ENCODE measurements around the gene TMOD3.
"Not testable (repeated sequence)": the region's sequence is repeated elsewhere in the genome, so short reads cannot be mapped to it uniquely, and the experiment has no call there.

TMOD3 gene

DNA sequence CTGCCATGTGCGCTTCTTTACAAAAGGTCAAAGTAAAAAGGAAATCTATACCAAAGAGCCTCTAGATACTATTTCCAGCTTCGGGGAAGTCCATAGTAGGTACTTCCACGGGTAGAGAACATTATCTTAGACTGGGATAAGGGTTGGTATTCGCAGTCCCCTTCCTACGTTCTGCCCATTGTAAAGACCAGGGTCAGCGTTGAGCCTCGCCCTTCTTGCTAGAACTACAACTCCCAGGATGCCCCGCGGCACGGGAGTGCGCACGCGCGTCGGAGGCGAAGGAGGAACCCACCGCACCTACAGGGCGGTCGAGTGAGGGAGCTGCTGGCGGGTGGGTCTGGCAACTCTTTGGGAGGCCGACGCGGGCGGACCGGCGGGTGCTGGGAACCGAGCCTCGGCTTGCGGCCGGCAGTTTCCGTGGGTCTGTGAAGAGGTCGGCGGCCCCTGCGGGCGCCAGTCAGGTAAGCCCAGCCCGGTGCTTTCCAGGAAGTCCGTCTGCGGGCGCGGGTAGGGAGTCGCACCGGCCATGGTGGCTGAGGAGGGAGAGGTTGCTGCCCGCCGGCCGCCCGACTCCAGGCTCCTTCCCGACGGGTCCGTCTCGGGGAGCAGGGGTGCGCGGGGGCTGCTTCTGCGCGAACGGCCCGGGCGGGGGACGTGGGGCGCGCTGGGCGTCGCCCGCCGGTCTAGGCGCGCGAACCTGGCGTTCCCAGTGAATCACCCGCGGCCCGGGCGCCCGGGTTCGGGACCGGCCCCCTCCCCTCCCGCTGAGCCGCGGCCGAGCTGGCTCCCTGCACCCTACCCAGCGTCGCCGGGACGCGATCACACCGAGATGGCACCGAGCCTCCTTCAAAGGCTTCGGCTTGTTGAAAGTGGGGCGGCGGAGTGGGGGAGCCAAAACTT, at the start of gene TMOD3:
TMOD3 (plus strand) TSS at position 278 of the 900 bp plus-strand sequence. CDS start 33,232 bp downstream, outside the sequence.
- peak; percentile 96 for DNase-seq

DNA sequence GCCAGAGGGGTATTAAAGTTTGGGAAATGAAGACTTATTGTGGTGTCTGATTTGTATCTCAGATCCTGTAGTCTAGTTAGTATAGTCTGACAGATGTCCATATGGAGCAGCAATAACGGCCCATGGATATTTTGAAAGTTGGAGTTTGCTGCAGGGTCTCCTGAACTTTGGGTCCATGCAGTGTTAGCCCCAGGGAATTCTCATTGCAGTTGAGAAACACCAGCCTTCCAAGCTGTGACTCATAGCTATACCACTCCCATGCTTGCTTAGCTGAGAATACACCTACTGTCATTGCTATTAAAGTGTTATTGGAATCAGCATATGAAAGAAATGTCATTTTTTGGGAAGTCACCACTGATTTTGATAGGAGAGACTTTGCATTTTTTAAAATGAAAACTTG, 48.8 kb upstream of the TMOD3 start:
- DNase-seq = no peak

DNA sequence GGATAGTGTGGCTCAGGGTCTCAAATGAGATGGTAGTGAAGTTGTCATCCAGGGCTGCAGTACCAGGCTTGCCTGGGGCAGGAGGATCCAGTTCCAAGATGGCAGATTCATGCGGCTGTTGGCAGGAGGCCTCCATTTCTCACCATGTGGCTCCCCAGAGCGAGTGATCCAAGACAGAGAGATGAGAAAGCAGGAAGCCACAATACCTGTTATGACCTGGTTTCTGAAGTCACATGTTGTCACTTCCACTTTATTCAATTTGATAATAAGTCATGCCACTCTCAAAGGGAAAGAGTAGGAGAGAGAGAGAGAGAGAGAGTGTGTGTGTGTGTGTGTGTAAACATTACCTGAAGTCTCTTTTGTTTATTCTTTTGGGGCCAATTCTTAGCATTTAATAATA, 47.9 kb upstream of the TMOD3 start:
- DNase-seq = no peak

DNA sequence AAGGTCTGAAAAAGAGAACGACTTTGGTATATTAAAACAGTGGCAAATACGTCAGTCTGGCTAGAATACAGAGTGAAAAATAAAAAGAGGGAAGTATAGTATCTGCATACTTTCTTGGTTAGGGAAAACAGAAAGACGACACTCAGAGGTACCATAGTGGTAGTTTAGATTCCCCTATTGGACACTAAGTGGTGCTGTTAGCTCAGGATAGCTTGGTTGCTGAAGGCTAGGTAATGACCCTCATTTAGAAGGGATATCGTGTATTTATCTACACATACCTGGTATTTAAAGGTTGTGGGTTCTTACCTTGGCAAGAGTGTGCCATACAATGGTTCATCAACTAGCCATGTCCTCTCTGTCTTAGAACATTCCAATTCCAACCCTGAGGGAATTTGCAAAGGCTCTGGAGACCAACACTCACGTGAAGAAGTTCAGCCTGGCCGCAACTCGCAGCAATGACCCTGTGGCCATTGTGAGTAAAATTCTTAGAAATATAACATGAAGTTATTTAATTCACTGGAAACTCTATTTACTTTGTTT, 47.0 kb upstream of the TMOD3 start:
- DNase-seq = no peak

DNA sequence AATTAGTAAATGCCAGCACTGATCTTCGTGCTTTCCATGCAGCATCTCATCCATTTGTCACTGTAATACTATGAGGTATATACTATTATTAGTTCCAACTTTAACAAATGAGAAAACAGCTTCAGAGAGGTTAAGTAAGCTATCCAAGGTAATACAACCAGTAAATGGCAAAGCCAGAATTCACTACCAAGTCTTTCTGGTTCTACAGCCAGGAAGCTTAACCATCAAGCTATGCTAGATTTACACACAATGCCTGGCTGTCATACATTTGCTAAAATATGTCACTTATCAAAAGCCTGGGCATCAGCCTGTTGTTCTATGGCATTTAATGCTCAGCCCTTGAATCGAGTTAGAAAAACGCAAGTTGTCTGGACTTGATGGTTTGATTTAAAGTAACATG, 45.5 kb upstream of the TMOD3 start:
- no peak for DNase-seq

DNA sequence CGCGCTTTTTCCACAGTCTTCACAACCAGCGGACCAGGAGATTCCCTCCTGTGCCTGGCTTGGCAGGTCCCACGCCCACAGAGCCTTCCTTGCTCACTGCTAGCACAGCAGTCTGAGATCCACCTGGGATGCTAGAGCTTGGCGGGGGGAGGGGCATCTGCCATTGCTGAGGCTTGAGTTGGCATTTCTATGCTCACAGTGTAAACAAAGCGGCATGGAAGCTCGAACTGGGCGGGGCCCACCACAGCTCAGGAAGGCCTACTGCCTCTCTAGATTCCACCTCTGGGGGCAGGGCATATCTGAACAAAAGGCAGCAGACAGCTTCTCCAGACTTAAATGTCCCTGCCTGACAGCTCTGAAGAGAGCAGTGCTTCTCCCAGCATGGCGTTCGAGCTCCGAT, 42.3 kb upstream of the TMOD3 start:
- not testable (repeated sequence) for DNase-seq

DNA sequence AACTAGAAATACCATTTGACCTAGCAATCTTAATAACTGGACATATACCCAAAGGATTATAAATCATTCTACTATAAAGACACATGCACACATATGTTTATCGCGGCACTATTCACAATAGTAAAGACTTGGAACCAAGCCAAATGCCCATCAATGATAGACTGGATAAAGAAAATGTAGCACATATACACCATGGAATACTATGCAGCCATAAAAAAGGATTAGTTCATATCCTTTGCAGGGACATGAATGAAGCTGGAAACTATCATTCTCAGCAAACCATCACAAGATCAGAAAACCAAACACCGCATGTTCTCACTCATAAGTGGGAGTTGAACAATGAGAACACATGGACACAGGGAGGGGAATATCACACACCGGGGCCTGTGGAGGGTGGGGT, 37.0 kb upstream of the TMOD3 start:
- DNase-seq = not testable (repeated sequence)

DNA sequence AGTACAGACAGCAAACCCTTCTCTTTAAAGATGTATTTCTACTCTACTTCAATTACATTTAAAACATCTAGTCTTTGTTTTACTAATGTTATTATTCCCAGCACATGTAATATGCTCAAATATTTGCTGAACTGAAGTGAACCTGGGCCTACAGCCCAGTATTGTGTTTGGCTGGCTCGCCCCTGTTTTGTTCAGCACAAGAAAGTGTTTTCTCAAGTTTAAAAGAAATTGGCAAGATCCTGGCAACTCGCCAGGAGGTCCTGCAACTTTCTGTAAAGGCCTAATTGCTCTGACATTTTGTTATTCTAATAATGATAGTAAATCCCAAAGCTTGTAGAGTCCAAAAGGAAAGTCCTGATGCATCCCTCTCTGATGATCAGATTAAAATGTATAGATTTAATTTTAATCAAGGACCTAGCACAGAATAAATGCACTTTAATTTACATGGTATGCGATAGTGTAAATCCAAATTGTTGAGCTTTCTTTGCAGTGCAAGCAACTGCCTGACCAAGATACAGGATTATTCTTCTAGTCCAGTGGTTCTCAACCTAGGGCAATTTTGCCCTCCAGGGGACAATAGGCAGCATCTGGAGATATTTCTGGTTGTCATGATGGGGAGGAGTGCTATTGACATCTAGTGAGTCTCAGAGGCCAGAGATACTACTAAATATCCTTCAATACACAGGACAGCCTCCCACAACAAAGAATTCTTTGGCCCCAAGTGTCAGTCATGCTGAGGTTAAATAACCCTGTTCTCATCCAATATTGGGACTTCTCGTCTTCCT, 35.7 kb upstream of the TMOD3 start:
- DNase-seq = peak; percentile 55

DNA sequence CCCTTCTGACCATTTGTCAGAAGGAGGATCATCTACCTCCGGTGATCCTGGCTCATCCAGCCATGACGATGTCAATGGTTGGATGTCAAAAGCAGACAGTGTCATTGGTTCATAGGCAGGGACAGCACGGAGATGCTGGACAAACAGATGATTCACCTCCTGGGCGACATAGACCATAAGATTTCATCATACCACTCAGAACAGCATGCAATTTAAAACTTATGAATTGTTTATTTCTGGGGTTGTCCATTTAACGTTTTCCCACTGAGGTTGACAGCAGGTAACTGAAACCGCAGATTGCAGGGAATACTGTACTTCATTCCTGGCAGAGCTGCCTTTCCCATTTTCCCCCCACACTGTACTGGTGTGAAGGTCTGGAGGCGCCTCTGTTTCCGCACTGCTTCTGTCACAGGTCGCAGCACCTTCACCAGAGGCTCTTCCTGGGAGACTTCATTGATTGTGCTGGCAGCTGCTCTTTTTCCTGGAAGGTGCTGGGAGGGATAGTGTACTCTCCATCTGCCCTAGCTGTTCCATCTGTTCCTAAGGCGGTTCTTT, 32.5 kb upstream of the TMOD3 start:
- no peak for DNase-seq

DNA sequence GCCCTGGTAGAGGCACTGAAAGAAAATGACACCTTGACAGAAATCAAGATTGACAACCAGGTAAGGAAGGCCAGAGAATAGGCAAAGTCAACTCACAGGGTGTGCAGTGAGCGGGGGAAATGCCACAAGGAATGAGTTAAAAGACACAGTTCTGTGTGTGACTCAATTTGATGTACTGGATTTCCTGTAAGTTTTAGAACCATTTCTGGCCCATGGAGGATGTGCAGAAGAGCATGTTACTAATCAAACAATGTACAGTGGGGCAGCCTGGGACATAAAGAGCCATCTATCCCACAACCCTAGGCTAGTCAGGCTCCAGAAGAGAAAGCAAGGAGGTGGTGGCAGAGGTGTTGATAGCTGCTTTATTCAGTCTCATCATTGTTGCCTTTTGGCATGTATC, 31.2 kb upstream of the TMOD3 start:
- no peak for DNase-seq

DNA sequence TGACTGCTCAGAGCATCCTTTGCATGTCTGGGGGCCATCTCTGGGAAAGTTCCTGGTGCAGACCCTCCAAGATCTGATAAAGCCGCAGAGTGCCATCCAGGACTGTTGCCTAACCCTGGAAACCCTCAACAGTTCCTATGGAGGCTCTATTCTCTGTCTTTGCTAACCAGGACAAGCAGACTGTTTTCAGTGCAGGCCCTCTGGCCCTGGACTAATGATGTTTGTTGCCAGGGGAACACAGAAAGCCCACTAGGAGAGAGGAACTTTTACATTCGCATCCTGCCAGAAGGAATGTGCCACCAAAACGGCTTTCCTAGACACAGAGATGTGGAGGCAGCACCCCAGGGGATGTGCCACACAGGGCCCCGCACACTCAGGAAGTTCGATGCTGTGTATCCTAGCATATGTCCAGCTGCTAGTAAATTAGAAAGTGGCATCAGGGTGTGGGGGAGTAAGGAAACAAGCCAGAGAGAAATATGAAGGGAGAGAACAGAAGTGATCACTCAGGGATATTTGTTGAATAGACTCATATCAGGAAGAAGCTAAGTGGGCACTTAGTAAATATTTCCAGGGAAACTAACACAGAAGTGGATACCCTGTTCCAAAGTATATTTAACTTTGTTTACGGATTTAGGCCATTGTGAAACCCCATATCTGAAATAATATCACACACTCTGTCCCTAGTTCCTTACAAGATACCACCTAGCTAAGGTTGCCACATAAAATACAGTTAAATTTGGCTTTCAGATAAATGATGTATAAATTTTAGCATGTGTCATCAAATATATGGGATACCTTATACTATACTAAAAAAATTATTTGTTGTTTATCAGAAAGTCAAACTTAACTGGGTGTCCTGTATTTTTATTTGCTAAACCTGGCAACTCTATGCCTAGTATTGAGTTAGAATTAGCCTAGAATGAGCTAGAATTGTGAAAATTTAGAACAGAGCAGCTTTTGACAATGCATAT, 29.9 kb upstream of the TMOD3 start:
- DNase-seq = no peak

DNA sequence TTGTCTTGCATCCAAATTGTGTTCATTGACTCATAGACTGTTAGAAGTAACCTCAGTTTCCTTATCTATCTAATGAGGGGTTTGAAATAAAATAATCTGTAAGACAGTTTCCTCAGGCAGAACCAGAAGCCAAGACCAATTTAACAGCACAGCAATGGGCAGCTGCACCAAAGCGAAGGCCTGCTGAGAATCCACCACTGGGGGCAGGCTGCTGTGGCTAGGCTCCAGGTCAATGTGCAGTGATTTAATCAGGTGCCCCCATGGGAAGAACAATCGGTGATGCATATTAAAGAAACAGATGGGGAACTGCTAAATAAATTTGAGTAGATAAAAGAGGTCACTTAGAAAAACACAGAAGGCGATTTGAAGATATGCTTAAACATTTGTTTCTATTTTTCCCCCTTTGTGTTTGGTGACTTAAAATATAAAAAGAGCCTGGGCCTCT, 28.0 kb upstream of the TMOD3 start:
- DNase-seq = no peak

DNA sequence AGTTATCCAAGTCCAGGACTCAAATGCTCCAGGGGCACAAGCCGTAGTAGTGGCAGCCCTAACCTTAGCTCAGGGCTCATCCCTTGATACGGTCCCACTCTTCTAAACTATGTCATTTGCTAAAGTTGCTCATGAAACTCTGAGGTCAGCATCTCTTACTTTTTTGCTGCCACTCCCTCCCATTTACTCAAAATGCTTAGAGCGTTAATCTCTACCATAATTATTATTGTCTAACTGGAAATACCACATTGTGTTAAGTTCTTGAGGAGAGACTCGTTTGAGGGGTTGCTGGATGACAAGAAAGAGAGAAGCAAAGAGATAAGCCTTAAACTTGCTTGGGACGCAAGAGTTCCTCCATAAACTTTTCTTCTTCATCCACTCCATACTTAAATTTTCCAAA, 26.9 kb upstream of the TMOD3 start:
- no peak for DNase-seq

DNA sequence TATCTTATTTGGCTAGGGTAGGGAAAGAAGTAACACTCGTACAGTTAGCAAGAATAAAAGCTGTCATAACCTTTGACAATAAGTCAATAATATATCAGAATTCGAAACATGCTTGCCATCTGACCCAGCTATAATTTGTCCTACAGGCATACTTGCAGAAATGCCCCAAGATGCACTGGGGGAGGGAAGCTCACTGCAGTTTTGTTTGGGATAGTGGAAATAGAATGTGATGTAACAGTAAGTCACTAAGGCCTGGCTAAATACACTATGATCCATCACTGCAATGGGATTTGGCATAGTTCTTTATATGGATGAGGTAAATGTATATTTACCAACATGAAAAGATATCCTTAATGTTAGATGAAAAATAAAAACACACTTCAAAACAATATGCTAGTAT, 25.5 kb upstream of the TMOD3 start:
- no peak for DNase-seq

DNA sequence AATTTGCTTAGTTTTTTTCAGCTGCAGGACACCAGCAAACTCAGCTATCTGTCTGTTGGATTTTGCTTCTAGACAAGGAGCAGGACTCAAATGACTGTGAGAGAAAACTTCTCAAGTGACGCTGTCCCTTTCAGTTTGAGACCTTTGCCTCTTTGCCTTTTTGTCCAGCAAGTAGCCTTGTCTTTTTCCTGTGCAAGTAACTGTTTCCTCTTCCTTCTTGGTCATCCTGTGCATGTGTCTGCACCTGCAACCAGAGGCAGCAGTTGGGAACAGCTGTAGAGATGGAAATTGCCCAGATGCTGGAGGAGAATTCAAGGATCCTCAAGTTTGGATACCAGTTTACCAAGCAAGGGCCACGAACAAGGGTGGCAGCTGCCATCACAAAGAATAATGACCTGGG, 23.3 kb upstream of the TMOD3 start:
- no peak for DNase-seq

DNA sequence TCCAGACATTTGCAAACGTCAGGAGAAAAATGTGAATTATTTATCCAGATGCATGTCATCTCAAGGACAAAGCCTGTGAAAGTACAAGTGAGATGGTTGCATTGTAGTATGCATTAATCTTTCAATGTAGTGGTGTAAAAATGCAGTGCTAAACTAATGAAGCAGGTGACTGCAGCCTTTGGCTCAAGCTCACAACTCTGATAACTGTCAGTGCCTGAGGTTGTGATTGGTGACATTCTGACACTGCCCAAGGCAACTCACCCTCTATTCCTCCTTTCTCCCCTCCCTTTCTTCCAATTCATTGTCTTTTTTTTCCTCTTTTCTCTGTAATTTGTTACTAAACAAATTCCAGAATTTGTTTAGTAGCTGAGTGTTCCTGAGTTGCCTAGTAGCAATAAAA, 20.0 kb upstream of the TMOD3 start:
- no peak for DNase-seq

DNA sequence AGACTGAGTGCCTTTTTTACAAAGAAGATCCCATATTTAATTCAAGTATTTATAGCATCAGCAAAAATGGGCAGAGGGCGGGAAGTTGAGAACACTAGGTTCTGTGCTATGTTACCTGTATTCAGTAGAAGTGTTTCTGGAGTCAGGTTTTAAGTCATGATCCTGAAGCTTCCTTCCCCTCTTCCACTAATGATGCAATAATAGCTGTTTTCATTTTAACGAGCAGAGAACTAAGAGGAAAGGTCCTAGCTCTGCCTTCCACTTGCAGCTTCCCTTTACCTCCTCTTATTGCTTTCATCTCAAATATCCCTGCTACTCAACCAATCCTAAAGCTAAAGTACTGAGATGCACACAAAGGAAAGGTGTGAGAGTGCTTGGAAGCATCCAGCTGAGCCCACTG, 16.9 kb upstream of the TMOD3 start:
- no peak for DNase-seq

DNA sequence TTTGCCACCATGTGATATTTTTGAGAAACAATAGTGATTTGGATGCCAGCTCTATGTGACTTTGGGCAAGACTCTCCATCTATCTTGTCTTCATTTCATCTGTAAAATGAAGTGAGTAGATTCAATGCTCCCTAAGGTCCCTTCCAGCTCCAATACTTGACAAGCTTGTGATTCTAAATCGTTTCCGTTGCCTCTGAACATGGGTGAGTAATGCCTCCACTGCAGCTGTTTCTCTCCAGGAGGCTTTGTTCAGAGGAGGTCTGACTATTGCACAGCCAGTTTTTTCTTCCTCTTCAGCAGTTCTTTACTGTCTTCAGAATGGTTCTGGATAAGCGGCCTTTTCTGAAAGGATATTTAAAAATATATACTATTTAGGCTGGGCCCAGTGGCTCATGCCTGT, 14.8 kb upstream of the TMOD3 start:
- DNase-seq = no peak

DNA sequence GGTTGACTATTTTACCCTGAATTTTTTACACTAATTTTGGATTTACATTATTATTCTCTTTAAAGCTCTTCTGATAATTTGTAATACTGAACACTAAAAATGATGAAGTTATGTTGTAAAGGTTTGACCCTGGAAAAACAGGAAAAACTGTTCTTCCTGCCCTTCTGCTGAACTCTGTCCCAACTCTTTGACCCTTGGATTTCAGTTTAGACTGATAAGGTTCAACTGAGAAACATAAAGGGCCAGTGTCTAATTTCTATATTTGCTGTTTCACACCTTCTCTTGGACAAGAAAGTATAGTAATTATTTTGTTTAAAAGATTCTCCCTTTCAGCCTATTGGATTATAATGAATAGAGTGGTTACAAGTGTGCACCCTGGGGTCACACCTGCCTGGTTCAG, 12.8 kb upstream of the TMOD3 start:
- no peak for DNase-seq

DNA sequence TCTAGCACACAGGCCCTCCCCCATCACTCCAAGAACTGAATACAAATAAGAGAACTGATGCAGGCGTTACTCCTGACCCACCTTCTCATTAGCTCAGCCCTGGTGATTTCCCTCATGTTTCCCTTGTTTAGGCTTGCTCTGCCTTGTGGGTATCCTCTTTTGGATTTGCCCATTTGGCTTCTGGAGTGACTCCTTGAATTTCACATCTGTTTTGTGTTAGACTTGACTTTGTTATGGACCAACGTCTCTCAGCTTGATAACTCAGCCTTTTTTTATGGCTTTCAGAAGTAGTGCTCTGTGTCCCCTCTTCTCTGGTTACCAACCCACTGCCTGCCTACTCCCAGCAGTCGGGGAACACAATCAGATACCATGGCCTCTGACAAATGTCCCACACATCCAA, 11.3 kb upstream of the TMOD3 start:
- DNase-seq = no peak

DNA sequence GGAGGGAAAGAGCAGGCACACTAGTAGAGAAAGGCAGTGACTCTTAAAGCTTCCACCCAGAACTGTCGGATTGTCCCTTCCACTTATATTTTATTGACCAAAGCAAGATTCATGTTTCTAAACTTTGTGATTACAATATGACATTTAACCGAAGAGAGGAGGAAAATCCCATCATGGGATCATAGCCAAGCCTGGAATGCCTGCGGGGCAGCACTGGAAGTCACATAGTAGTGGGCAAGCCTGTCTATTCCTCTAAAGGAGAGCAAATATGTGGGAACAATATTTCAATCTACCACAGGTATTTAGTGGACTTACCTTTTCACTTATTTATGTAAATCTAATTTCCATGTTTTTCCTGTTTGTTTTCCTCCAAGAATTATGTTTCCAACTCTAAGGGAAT, 3.8 kb upstream of the TMOD3 start:
- no peak for DNase-seq
